HG03442 (cell line): Measurements from ENCODE around the gene UBR2.
"Not testable (repeated sequence)": the region's sequence is repeated elsewhere in the genome, so short reads cannot be mapped to it uniquely, and the experiment has no call there.

Source experiments
- ATAC-seq: cut with Tn5 transposase; IDR thresholded peaks from one replicate; pipeline ENCODE4 v1.9.1; 2021; ENCODE audit warnings: mild to moderate bottlenecking, moderate library complexity; ENCODE audit not compliant: unreplicated experiment

The UBR2 gene

DNA sequence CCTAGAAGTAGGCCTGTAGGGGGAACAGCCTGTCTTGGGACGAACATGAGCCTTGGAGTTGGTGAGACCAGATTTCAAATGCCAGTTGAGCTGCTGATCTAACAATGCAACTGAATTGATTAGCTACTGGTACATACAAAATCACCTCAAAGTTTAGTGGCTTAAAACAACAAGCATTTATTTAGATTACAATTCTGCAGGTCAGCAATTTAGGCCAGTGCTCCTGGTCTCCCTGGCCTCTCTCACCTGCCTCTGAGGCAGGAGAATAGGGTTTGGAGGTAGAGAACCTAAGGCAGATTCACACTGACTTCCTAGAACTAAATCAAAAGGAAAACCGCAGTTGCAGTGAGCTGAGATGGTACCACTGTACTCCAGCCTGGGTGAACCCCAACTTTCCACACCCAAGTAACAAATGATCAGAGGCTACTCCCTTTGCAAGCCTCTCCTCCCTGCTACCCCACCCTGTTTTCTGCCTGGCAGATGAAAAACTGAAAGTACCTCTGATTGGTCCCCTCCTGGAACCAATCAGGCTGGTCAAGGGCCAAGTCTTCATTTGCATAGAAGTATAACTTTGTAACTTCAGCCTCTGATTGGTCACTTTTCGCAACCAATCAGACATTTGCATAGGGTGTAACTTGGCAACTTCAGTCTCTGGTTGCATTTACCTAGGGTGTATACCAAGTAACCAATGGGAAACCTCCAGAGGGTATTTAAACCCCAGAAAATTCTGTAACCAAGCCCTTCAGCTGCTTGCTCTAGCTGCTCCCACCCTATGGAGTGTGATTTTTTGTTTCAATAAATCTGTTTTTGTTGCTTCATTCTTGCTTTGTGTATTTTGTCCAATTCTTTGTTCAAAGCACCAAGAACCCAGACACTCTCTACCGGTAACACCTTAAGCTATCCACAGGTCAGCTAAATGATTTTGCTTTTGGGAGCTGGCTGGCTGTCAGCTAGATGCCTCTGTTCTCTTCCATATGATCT lies 8.1 kb upstream of the UBR2 start:
- ATAC-seq, result no peak

DNA sequence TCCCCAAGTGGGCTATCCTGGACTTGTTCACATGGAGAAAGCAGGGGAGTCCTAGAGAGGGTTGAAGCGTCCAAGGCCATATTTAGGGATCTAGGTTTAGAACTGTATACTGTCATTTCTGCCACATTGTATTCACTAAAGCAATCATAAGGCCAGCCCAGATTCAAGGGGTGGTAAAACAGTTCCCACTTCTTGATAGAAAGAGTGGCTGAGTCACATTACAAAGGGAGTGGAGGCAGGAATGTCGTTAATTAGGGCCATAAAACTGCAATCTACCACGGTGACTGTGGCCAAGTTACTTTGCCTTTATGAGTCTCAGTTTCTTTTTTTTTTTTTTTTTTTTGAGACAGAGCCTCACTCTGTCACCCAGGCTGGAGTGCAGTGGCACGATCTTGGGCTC lies 7.4 kb upstream of the UBR2 start:
- no peak for ATAC-seq

DNA sequence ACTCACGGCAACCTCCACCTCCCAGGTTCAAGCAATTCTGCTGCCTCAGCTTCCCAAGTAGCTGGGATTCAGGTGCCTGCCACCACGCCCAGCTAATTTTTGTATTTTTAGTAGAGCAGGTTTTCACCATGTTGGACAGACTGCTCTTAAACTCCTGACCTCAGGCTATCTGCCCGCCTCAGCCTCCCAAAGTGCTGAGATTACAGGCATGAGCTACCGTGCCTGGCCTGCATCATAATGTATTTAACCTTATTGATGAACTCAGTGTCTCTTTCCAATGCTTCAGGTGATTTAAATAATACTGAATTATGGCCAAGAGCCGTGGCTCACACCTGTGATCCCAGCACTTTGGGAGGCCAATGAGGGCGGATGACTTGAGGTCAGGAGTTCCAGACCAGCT lies 4.6 kb upstream of the UBR2 start:
- ATAC-seq, result not testable (repeated sequence)

- no peak for ATAC-seq
These were observed 1.8 kb upstream of the UBR2 start for GRCh38 chr6:42561986-42562385.

- no peak for ATAC-seq
These were observed 932 bp upstream of the UBR2 start for GRCh38 chr6:42562788-42563405.

DNA sequence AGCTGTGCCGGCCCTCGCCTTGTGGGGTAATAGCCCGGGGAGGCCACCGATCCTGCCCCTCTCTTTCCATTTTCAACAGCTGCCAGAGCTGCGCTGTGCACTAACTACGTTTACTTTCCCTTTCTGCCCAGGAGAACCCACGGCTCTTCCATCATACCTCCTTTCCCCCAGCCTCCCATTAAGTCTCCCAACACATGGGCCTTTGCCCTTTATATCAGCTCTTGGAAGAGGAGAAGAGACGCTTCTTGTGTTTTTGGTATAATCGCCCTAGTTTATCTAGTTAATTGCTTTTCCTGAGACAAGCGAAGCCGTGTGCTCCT lies 637 bp downstream of the UBR2 start:
- no peak for ATAC-seq

DNA sequence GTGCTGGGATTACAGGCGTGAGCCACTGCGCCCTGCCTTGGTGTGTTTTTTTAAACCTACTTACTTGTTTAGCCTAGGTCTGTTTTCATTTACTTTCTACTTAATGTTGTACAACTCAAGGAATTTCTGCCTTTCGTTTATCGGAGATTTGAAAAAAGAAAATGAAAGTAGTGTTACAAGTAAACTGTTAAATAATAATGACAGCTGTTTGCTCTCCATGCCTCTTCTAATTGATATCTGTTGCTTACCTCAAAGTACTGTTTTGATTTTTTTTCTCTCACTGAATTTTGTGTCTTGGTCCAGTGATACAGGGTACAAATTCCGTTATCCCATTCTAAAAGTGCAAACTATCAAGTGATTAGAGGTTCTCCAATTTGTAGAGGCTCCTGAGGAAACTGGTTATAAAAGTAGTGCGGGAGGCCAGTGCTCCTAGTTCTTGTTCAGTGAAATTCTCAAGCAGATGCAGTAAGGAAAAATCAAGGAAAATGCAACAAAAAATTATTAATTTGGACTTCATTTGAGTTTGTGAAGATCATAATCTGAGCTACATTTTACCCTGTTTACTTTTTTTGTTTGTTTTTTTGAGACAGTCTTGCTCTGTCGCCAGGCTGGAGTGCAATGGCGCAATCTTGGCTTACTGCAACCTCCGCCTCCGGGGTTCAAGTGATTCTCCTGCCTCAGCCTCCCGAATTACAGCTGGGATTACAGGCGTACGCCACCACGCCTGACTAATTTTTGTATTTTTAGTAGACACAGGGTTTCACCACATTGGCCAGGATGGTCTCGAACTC lies 2.2 kb downstream of the UBR2 start:
- no peak for ATAC-seq

DNA sequence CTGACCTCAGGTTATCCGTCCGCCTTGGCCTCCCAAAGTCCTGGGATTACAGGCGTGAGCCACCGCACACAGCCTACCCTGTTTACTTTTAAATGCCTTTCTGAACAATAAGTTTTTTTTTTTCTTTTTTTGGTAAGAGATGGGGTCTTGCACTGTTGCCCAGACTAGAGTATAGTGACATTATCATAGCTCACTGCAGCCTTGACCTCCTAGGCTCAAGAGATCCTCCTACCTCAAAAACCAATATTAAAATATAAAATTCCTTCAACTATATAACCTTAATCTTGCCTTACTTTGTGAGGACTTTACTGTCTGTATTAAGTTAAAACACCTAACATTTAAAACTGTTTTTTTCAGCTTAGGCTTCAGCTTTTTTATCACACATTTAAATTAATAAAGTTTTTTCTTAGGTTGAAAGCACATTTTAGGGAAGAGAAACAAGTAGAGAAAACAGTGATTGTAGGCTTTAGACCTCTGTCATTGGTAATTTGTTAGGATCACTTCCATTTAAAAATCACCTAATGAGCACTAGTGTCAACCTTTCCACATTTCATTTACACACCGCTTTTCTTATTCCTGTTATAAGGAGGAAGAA lies 2.9 kb downstream of the UBR2 start:
- no peak for ATAC-seq

DNA sequence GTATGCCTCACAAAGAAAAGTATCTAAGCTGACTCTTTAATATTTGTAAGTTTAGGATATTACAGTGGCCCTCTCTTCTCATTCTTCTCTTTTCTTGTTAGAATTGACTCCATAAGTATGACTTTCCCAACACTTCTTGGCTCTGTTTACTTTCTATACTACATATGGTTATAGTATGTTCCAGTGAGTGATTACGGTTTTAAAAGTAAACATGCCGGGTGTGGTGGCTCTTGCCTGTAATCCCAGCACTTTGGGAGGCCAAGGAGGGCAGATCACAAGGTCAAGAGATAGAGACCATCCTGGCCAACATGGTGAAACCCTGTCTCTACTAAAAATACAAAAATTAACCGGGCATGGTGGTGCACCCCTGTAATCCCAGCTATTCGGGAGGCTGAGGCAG lies 3.4 kb downstream of the UBR2 start:
- not testable (repeated sequence) for ATAC-seq

DNA sequence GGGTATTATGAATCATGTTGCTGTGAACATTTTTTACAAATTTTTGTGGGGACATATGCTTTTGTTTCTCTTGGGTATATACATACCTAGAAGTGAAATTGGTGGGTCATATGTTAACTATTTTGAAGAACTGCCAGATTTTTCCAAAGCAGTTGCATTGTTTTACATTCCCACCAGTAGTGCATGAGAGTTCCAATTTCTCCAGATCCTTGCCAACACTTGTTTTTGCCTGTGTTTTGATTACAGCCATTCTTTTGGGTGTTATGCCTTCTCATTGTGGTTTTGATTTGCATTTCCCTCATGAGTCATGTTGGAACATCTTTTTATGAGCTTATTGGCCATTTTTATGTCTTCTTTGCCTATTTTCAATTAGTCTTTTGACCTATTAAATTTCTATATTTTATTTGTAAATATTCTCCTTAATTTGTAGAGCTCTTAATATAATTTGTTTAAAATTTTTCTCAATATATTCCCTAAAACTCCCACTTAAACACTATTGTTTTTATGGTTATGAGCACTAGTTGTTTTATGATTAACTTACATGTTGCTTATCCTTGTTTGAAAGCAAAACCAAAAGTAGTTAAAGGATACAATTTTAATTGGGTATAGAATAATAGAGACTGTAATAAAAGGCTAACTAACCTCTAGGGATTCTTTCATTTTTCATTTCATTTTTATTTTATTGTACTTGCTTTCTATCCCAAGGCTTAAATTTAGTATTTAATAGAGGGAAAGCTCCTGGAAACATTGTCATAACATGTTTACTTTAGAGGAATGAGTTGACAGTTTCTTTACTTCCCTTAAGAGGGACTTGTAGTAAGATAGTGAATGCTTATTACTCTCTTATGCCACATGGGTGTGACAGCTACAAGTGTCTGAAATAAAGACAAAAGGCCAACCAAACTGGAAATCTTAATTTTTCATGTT lies 5.5 kb downstream of the UBR2 start:
- no peak for ATAC-seq

DNA sequence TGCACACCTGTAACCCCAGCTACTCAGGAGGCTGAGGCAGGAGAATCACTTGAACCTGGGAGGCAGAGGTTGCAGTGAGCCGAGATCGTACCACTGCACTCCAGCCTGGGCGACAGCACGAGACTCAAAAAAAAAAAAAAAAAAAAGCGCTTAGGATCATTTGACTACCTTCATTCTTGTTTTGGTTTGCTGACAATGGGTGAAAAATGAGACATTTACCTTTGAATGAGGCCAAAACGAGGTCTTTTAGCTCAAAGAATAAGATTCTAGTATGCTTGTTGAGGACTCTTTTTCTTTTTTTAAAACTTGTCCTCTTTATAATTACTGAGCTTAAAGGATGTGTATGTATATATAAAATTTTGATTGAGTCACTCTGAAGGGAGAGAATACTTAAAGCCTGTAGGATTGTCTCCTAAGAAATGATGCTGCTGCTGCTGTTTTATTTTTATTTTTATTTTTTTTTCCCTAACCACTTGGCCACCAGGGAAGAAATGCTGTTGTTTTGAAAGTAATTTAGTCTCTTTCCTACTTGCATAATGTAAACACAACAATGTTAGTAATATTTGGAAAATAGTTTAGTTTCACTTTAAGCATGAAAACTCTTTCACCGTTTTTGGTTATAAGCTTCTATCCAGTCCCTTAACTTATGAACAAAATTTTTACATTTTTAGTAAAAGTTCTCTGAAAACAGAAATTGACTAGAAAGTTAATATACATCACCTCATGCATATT lies 7.9 kb downstream of the UBR2 start:
- peak; percentile 17 for ATAC-seq

- ATAC-seq, result peak; percentile 79
These were observed 8.7 kb downstream of the UBR2 start for GRCh38 chr6:42572523-42572922.

DNA sequence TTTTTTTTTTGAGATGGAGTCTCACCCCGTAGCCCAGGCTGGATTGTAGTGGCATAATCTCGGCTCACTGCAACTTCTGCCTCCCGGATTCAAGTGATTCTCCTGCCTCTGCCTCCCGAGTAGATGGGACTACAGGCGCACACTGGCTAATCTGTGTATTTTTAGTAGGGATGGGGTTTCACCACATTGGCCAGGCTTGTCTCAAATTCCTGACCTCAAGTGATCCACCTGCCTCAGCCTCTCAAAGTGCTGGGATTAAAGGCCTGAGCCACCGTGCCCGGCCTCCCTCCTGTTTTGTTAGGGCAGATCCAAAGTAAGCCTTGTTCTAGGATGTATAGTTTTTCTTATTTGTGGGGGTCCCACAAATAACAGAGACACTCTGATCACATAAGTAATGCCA lies 12.7 kb downstream of the UBR2 start:
- ATAC-seq, result not testable (repeated sequence)

GRCh38 chr6:42598300-42598699 lies 34.5 kb downstream of the UBR2 start:
- ATAC-seq, result no peak

DNA sequence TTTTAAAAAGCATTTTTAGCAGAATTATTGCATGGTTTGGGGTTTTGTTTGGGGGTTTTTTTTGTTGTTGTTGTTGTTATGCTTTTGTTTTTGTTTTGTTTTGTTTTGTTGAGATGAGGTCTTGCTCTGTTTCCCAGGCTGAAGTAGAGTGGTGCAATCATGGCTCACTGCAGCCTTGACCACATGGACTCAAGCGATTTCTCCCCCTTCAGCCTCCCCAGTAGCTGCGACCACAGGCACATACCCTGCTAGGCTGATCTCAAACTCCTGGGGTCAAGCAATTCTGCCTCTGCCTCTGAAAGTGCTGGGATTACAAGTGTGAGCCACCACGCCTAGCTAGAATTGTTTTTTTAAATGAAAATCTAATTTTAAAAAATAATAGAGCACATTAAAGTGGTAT lies 35.7 kb downstream of the UBR2 start:
- ATAC-seq, result no peak

DNA sequence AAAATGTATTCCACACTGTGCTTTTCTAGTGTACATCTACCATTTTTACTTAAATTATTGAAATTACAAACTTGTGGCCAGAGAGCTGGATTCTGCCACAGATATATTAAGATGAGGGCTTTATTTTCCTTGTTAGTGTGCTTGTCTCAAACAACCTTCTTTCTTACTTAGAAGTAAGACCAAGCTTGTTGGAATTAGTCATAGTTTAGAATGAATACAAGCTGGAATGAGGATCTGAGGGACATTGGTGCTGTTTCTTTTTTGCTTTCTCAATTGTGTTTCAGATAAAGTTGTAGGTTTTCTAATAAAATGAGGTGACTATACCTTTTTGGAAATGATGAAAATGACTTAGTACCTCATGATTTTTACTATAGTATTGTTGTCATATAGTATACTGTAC lies 40.3 kb downstream of the UBR2 start:
- ATAC-seq, result no peak

DNA sequence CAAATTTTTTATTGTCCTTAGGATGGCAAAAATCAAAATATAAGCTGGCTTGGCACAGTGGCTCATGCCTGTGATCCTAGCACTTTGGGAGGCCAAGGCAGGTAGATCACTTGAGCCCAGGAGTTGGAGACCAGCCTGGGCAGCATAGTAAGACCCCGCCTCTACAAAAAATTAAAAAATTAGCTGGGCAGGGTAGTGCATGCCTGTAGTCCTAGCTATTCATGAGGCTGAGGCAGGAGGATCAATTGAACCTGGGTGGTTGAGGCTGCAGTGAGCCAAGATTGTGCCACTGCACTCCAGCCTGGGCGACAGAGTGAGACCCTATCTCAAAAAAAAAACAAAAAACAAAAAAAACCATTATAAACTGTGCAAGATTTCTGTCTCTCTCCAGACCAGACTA lies 40.9 kb downstream of the UBR2 start:
- ATAC-seq, result not testable (repeated sequence)

DNA sequence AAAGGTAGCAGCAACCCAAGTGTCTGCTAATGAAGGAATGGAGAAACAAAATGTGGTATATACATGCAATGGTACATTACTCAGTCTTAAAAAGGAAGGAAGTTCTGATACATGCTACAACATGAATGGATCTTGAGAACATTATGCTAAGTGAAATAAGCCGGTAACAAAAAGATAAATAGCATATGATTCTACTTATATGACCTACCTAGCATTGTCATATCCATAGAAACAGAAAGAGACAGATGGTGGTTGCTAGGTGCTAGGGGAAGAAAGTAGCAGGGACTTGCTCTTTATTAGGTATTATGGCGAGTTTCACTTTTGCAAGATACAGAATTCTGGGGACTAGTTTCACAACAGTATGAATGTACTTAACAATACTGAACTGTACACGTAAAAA lies 46.6 kb downstream of the UBR2 start:
- ATAC-seq, result no peak

GRCh38 chr6:42615518-42615917 lies 51.7 kb downstream of the UBR2 start:
- no peak for ATAC-seq

DNA sequence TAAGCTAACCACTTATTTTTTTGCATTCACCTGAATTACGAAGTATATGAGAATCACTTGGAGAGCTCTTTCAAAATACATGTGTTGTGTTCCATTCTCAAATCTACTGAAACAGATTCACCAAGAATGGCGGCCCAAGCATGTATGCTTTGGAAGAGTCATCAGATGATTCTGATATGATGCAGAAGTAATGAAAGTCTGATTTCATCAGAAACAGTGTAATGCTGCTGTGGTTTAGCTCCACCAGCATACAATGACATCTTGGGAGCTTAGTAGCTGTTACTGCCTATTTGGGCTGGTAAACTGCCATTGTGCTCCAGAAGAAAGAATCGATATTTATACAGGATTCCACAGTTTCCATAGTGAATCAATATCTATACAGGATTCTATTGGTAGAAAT lies 52.9 kb downstream of the UBR2 start:
- ATAC-seq, result no peak
